Ishikawa (cell line): ENCODE measurements around the gene RADIL.

Experiments used
- CEBPB ChIP-seq: IDR thresholded peaks from 2 replicates; pipeline ENCODE4 v1.6.1; 2012
- CREB1 ChIP-seq: IDR thresholded peaks from 2 replicates; pipeline ENCODE4 v1.6.1; 2012; ENCODE audit warnings: low read depth
- EGR1 ChIP-seq: IDR thresholded peaks from 2 replicates; pipeline ENCODE4 v1.6.1; 2012
- EP300 ChIP-seq: IDR thresholded peaks from 2 replicates; pipeline ENCODE4 v1.6.1; 2012; ENCODE audit warnings: borderline replicate concordance
- FOXM1 ChIP-seq: IDR thresholded peaks from 2 replicates; pipeline ENCODE4 v1.6.1; 2012; ENCODE audit warnings: low read depth, borderline replicate concordance
- NFIC ChIP-seq: IDR thresholded peaks from 2 replicates; pipeline ENCODE4 v1.6.1; 2012
- RAD21 ChIP-seq: IDR thresholded peaks from 2 replicates; pipeline ENCODE4 v1.6.1; 2012; ENCODE audit warnings: low read depth
- TAF1 ChIP-seq: IDR thresholded peaks from 2 replicates; pipeline ENCODE4 v1.6.1; 2012; ENCODE audit warnings: low read depth, mild to moderate bottlenecking
- TCF12 ChIP-seq: IDR thresholded peaks from 2 replicates; pipeline ENCODE4 v1.6.1; 2012; ENCODE audit warnings: low read depth
- TEAD4 ChIP-seq: IDR thresholded peaks from 2 replicates; pipeline ENCODE4 v1.6.1; 2012
- YY1 ChIP-seq: IDR thresholded peaks from 2 replicates; pipeline ENCODE4 v1.6.1; 2012; ENCODE audit warnings: low read depth
- ZBTB7A ChIP-seq: IDR thresholded peaks from 2 replicates; pipeline ENCODE4 v1.6.1; 2012; ENCODE audit warnings: low read depth
- TF ChIP-seq, protein P1 (sequence below): IDR thresholded peaks from 2 replicates; pipeline ENCODE4 v1.6.1; 2012
- TF ChIP-seq, protein P2 (sequence below): IDR thresholded peaks from 2 replicates; pipeline ENCODE4 v1.6.1; 2012; ENCODE audit warnings: low read depth, mild to moderate bottlenecking
- TF ChIP-seq, protein P3 (sequence below): IDR thresholded peaks from 2 replicates; pipeline ENCODE4 v1.6.1; 2012

The RADIL gene

GRCh38 chr7:4866528-4867496, 16.7 kb downstream of the RADIL start:
- TF ChIP-seq TCF12: no peak
- TF ChIP-seq TEAD4: no peak
- TF ChIP-seq, protein P1, sequence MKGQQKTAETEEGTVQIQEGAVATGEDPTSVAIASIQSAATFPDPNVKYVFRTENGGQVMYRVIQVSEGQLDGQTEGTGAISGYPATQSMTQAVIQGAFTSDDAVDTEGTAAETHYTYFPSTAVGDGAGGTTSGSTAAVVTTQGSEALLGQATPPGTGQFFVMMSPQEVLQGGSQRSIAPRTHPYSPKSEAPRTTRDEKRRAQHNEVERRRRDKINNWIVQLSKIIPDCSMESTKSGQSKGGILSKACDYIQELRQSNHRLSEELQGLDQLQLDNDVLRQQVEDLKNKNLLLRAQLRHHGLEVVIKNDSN: no peak
- TF ChIP-seq, protein P2, sequence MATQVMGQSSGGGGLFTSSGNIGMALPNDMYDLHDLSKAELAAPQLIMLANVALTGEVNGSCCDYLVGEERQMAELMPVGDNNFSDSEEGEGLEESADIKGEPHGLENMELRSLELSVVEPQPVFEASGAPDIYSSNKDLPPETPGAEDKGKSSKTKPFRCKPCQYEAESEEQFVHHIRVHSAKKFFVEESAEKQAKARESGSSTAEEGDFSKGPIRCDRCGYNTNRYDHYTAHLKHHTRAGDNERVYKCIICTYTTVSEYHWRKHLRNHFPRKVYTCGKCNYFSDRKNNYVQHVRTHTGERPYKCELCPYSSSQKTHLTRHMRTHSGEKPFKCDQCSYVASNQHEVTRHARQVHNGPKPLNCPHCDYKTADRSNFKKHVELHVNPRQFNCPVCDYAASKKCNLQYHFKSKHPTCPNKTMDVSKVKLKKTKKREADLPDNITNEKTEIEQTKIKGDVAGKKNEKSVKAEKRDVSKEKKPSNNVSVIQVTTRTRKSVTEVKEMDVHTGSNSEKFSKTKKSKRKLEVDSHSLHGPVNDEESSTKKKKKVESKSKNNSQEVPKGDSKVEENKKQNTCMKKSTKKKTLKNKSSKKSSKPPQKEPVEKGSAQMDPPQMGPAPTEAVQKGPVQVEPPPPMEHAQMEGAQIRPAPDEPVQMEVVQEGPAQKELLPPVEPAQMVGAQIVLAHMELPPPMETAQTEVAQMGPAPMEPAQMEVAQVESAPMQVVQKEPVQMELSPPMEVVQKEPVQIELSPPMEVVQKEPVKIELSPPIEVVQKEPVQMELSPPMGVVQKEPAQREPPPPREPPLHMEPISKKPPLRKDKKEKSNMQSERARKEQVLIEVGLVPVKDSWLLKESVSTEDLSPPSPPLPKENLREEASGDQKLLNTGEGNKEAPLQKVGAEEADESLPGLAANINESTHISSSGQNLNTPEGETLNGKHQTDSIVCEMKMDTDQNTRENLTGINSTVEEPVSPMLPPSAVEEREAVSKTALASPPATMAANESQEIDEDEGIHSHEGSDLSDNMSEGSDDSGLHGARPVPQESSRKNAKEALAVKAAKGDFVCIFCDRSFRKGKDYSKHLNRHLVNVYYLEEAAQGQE: no peak
- TF ChIP-seq EP300: no peak
- TF ChIP-seq, protein P3, sequence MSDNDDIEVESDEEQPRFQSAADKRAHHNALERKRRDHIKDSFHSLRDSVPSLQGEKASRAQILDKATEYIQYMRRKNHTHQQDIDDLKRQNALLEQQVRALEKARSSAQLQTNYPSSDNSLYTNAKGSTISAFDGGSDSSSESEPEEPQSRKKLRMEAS: no peak
- TF ChIP-seq EGR1: no peak
- TF ChIP-seq TAF1: no peak

DNA sequence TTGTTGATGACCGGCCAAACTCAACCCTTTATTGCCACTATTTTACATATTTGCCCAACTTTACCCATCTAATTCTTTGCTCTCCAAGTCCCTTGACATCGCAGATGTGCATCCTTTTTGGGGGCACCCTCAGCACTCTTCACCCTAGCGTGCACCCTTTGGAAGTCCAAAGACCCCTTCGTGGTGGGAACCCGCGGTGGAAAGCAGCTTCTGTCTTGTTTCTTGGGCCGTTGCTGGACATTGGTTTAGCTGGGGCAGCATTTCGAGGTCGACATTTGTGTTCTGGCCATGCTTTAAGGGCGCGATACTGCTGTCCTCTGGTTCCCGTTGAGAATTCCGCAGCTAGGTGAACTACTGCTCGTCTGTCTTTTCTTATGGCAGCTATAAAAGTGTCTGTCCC, 21.4 kb downstream of the RADIL start:
- TF ChIP-seq NFIC (no peak), TEAD4 (no peak), ZBTB7A (no peak)
- TF ChIP-seq, protein P2: no peak

- TF ChIP-seq NFIC (no peak), CEBPB (no peak), EGR1 (no peak), RAD21 (no peak), TCF12 (no peak), CREB1 (no peak), EP300 (no peak), TAF1 (no peak), YY1 (no peak), FOXM1 (no peak)
- TF ChIP-seq, protein P1: no peak
- TF ChIP-seq, protein P3: no peak
Observed at GRCh38 chr7:4861673-4862072, 21.8 kb downstream of the RADIL start, which contains the start of gene PAPOLB. Gene PAPOLB, minus strand, starts transcription at chr7:4862030. Its CDS starts 220 bp downstream, at chr7:4861810.

DNA sequence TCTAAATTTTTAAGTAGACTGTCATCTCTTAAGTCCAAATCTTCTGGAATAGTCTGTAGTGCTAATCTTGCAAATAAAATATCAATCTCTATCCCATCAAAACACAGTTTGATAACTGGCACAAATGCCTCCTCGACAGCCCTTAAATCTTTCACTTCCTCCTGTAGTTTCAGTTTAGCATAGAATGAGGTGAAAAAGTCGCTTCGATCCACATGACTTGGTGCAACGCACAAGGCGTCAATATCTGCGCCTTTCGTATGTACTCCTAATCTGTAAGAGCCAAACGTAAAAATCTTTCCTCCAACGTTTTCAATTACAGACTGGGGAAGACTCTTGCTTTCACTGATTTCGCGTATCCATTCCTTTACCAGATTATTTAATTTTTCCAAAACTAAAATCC, 22.3 kb downstream of the RADIL start:
- TF ChIP-seq ZBTB7A: no peak
- TF ChIP-seq, protein P3: no peak
- TF ChIP-seq YY1: no peak
- TF ChIP-seq TAF1: no peak
- TF ChIP-seq, protein P2: no peak
